ENCODE data around the gene GRB2. TPM values are rescaled to one million over a fixed set of nuclear protein-coding genes. Genes with fewer than 3 reads are reported as not detected.
"Not testable (repeated sequence)": the region's sequence is repeated elsewhere in the genome, so short reads cannot be mapped to it uniquely, and the experiment has no call there.

GRB2 gene
- total RNA-seq, 1 donor from 2014 or later = 102 TPM

GRCh38 chr17:75387771-75388170 is 17.7 kb downstream of the GRB2 start:
- no peak overlapping the region for H3K4me3 ChIP-seq (ENCODE audit: low read depth, low read length)
- no peak for TF ChIP-seq CTCF (IDR thresholded peaks at IDR 0.05; ENCODE audit: insufficient read depth, low read length, severe bottlenecking)
- no peak for DNase-seq (ENCODE audit: low read depth)
- FAIRE-seq = no peak
- H3K36me3 ChIP-seq (ENCODE audit: control insufficient read depth, insufficient read depth, low read length) = peaks cover 1% of the 10 kb centered on the region
- no peaks in the 10 kb centered on the region for H3K27me3 ChIP-seq (ENCODE audit: control insufficient read depth, insufficient read depth, low read length)

GRCh38 chr17:75386430-75386829 is 19.0 kb downstream of the GRB2 start:
- no peak for TF ChIP-seq CTCF (IDR thresholded peaks at IDR 0.05; ENCODE audit: insufficient read depth, low read length, severe bottlenecking)
- no peak for DNase-seq (ENCODE audit: low read depth)
- Histone ChIP-seq H3K36me3 (ENCODE audit: control insufficient read depth, insufficient read depth, low read length) (peaks cover 1% of the 10 kb centered on the region), H3K4me3 (ENCODE audit: low read depth, low read length) (no peak overlapping the region), H3K27me3 (ENCODE audit: control insufficient read depth, insufficient read depth, low read length) (no peaks in the 10 kb centered on the region)
- FAIRE-seq = no peak

- H3K27me3 ChIP-seq (ENCODE audit: control insufficient read depth, insufficient read depth, low read length) = no peaks in the 10 kb centered on the region
- TF ChIP-seq CTCF (IDR thresholded peaks at IDR 0.05; ENCODE audit: insufficient read depth, low read length, severe bottlenecking) = no peak
- DNase-seq (ENCODE audit: low read depth) (no peak), FAIRE-seq (no peak)
- H3K4me3 ChIP-seq (ENCODE audit: low read depth, low read length) = no peak overlapping the region
- H3K36me3 ChIP-seq (ENCODE audit: control insufficient read depth, insufficient read depth, low read length) = peaks cover 1% of the 10 kb centered on the region
These were observed 20.7 kb downstream of the GRB2 start for GRCh38 chr17:75384751-75385150.

GRCh38 chr17:75383842-75384195 is 21.7 kb downstream of the GRB2 start:
- FAIRE-seq = no peak
- H3K36me3 ChIP-seq (ENCODE audit: control insufficient read depth, insufficient read depth, low read length) = peaks cover 1% of the 10 kb centered on the region
- no peak for DNase-seq (ENCODE audit: low read depth)
- no peak overlapping the region for H3K4me3 ChIP-seq (ENCODE audit: low read depth, low read length)
- no peak for TF ChIP-seq CTCF (IDR thresholded peaks at IDR 0.05; ENCODE audit: insufficient read depth, low read length, severe bottlenecking)
- no peaks in the 10 kb centered on the region for H3K27me3 ChIP-seq (ENCODE audit: control insufficient read depth, insufficient read depth, low read length)

GRCh38 chr17:75380750-75381149 is 24.7 kb downstream of the GRB2 start:
- no peak for TF ChIP-seq CTCF (IDR thresholded peaks at IDR 0.05; ENCODE audit: insufficient read depth, low read length, severe bottlenecking)
- no peak overlapping the region for H3K4me3 ChIP-seq (ENCODE audit: low read depth, low read length)
- no peak for FAIRE-seq
- H3K36me3 ChIP-seq (ENCODE audit: control insufficient read depth, insufficient read depth, low read length) = peaks cover 2% of the 10 kb centered on the region
- no peak for DNase-seq (ENCODE audit: low read depth)
- no peaks in the 10 kb centered on the region for H3K27me3 ChIP-seq (ENCODE audit: control insufficient read depth, insufficient read depth, low read length)

GRCh38 chr17:75380315-75380714 is 25.2 kb downstream of the GRB2 start:
- H3K36me3 ChIP-seq (ENCODE audit: control insufficient read depth, insufficient read depth, low read length) = peaks cover 2% of the 10 kb centered on the region
- H3K4me3 ChIP-seq (ENCODE audit: low read depth, low read length) = no peak overlapping the region
- DNase-seq (ENCODE audit: low read depth) (no peak), FAIRE-seq (no peak)
- H3K27me3 ChIP-seq (ENCODE audit: control insufficient read depth, insufficient read depth, low read length) = no peaks in the 10 kb centered on the region
- TF ChIP-seq CTCF (IDR thresholded peaks at IDR 0.05; ENCODE audit: insufficient read depth, low read length, severe bottlenecking) = no peak

- H3K36me3 ChIP-seq (ENCODE audit: control insufficient read depth, insufficient read depth, low read length); H3K4me3 ChIP-seq (ENCODE audit: low read depth, low read length); DNase-seq (ENCODE audit: low read depth); H3K27me3 ChIP-seq (ENCODE audit: control insufficient read depth, insufficient read depth, low read length); FAIRE-seq: not testable (repeated sequence)
These were observed 26.1 kb downstream of the GRB2 start for GRCh38 chr17:75379426-75379825.

Measured in bronchial epithelial cell (primary cell).